ENCODE measurements around the gene TRMT2A.

DNA sequence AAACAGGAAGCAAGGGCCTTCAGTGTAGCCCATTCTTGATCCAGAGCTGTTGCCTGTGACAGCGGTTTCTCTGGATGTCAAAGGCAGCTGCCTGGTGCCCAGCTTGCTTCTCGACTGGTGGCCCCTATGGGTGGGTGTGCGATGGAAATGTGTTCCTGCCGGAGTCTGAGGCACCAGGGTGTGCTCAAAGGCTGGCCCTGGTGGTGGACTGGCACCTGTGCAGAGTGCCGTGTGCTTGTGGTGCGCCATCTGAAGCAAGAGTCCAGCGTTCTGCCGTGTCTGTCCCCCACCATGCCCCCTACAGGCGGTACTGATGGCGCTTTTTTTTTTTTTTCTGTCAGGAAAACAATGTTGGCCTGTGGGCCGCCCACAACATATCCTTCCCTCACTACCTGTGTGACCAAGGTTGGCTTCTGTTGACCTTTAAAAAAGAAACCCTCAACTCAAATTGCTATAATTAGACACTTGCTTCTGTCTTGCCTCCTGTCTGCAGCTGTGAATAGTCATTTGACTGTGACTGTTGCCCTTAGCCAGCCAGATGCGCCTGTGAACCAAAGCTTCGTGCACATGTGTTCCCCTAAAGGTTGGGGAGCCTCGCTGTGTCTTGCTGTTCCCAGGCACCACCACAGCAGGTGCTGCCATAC, 5.9 kb downstream of the TRMT2A start:
- peak in 1 of 6 experiments; percentile 15 for TF ChIP-seq CTCF (IDR thresholded peaks at IDR 0.05)
- TF ChIP-seq POLR2A (IDR thresholded peaks at IDR 0.05), result no peak
- TF ChIP-seq POLR2AphosphoS5 (IDR thresholded peaks at IDR 0.05), result no peak
- TF ChIP-seq EP300 (IDR thresholded peaks at IDR 0.05), result no peak
